ENCODE results near the gene GALNT2.

- TF ChIP-seq CTCF (conservative IDR thresholded peaks at IDR 0.05; ENCODE audit: low read length) (no peak), EZH2phosphoT487 (IDR thresholded peaks at IDR 0.05; ENCODE audit: borderline replicate concordance) (no peak)
These were observed 252.1 kb downstream of the GALNT2 start for GRCh38 chr1:230319014-230319747.
